Peyer's patch (tissue), 4 donors: ENCODE results near the gene ZNF516.

Experiments used
- CTCF ChIP-seq, 6 experiments: fragments of 450-650 bp in 4 of 6; fragments of 200-600 bp in 2 of 6; sonication (generic) in 1 of 6; IDR thresholded peaks; one replicate each; pipeline ENCODE4 v1.5.1; 2017 to 2019; ENCODE audit warnings: antibody characterized with exemption in 6 of 6, mild to moderate bottlenecking in 3 of 6, moderate library complexity in 1 of 6
- POLR2A ChIP-seq, 2 donors: fragments of 450-650 bp; IDR thresholded peaks; one replicate each; pipeline ENCODE4 v1.5.1; 2017; ENCODE audit warnings: antibody characterized with exemption in 2 of 2, mild to moderate bottlenecking in 2 of 2, moderate library complexity in 2 of 2

GRCh38 chr18:76338088-76338487 lies 157.0 kb downstream of the ZNF516 start:
- TF ChIP-seq CTCF (IDR thresholded peaks at IDR 0.05): no peak
- TF ChIP-seq POLR2A (IDR thresholded peaks at IDR 0.05): no peak
